Measurements from ENCODE around the gene UNC93A.
"Not testable (repeated sequence)": the region's sequence is repeated elsewhere in the genome, so short reads cannot be mapped to it uniquely, and the experiment has no call there.

The UNC93A gene

DNA sequence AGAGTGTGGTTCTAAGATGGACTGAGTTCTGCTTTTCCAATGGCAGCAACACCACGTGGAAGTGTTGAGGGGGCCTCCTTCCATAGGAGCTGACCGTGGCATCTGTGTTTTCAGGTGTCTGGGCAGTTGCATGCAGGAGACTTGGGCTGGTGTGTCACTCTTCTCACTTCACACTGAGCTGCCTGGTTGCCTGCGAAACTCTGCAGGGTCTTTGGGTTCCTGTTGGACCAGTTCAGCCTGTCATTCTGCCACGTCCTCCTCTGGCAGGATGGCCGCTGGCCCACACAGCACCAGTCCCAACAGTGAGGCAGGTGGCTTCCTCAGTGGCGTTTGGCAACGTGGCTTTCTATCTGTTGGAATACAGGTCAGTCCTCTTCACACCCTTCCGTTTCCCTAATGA, 16.1 kb upstream of the UNC93A start:
- DNase-seq (ENCODE audit: low read depth), result no peak
- no peak overlapping the region for H3K4me3 ChIP-seq (ENCODE audit: low read length)
- TF ChIP-seq, protein P1, sequence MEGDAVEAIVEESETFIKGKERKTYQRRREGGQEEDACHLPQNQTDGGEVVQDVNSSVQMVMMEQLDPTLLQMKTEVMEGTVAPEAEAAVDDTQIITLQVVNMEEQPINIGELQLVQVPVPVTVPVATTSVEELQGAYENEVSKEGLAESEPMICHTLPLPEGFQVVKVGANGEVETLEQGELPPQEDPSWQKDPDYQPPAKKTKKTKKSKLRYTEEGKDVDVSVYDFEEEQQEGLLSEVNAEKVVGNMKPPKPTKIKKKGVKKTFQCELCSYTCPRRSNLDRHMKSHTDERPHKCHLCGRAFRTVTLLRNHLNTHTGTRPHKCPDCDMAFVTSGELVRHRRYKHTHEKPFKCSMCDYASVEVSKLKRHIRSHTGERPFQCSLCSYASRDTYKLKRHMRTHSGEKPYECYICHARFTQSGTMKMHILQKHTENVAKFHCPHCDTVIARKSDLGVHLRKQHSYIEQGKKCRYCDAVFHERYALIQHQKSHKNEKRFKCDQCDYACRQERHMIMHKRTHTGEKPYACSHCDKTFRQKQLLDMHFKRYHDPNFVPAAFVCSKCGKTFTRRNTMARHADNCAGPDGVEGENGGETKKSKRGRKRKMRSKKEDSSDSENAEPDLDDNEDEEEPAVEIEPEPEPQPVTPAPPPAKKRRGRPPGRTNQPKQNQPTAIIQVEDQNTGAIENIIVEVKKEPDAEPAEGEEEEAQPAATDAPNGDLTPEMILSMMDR (IDR thresholded peaks at IDR 0.05; ENCODE audit: insufficient read depth, low read depth, low read length, missing control alignments), result no peak

DNA sequence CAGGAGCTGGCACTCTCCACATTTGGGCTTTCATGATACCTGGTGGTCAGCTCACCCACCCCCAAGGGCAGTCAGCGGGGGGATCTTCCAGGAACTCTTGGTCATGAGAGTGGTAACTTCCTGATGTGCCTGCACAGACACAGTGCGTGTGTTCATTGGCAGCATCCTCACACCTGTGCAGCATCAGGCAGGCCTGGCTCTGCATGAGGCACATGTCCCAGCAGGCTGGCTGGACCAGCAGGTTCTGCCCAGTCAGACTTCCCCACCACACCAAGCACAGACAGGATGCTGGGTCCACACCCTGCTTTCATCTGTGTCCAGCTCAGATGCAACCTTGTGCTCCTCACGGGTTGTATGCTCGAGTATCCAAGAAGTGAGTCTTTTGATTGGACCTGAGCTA, 15.7 kb upstream of the UNC93A start:
- TF ChIP-seq, protein P1 (IDR thresholded peaks at IDR 0.05; ENCODE audit: insufficient read depth, low read depth, low read length, missing control alignments), result no peak
- DNase-seq (ENCODE audit: low read depth), result peak; percentile 20
- no peak overlapping the region for H3K4me3 ChIP-seq (ENCODE audit: low read length)

DNA sequence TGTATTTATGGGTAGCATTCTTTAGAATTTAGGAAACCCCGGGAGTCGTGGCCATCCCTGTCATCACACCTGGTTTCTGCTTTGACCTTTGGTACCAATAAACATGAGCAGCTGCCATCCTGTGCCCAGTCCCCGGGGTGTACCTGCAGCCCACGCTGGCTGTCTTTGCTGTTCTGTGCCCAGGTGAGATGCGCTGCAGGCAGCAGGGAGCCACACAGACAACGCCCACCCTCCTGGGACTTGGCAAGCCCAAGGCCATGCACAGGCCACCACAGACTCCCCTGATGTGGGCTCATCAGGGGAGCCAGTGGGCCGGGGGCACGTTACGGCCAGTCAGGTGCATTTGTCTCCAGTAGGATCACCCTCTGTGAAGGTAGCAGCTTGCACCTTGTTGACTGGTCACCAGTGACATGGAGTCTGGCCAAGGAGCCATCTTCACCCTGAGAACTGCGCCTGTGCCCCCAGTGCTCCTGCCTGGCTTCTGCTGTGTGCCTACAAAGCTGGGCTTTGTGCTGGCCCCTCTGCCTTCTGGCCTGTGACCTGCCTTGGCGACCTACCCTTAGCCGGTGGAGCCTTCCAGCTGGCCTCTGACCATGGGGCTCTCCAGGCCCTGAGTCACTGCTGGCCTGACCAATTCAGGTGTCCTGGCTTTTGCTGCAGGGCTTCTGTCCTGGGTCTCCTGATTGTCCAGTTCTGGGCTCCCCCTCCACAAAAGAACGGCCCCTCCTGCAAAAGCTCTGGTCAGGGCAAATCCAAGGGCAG, 14.2 kb upstream of the UNC93A start:
- TF ChIP-seq, protein P1 (IDR thresholded peaks at IDR 0.05; ENCODE audit: insufficient read depth, low read depth, low read length, missing control alignments), result no peak
- no peak overlapping the region for H3K4me3 ChIP-seq (ENCODE audit: low read length)
- no peak for DNase-seq (ENCODE audit: low read depth)

DNA sequence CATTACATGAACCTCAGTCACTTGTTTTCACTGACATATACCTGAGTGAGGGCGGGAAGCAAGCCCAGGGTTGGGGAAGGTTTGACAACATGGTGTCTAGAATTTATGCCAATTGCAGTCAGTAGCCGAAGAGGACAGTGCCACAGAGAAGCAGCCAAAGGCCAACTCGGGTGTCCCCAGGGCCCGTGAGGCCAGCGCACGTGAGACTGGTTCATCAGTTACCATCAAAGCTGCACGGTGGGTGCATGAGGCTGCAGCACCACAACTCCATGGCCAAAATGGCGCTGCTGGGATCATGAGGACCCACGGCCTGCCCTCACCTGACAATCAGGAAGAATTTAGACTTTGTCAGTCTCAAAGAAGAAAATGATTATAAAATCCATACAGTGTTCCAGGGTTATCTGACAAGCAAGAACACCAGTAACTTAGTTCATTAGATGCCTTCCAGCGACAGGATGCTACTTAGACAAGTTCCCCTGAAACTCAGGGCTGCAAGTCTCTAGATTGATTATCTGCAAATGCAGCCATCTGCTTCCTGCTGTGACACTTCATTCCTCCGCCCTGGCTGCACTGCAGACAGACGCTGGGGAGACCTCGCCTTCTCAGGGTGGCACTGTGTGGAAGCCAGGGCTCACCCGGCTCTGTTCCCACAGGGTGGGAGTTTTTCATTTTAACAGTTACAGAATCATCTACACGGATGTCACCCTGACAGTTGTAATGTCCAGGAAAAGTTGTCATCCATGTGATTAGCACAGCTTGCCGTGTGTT, 12.8 kb upstream of the UNC93A start:
- DNase-seq (ENCODE audit: low read depth); H3K4me3 ChIP-seq (ENCODE audit: low read length): not testable (repeated sequence)

DNA sequence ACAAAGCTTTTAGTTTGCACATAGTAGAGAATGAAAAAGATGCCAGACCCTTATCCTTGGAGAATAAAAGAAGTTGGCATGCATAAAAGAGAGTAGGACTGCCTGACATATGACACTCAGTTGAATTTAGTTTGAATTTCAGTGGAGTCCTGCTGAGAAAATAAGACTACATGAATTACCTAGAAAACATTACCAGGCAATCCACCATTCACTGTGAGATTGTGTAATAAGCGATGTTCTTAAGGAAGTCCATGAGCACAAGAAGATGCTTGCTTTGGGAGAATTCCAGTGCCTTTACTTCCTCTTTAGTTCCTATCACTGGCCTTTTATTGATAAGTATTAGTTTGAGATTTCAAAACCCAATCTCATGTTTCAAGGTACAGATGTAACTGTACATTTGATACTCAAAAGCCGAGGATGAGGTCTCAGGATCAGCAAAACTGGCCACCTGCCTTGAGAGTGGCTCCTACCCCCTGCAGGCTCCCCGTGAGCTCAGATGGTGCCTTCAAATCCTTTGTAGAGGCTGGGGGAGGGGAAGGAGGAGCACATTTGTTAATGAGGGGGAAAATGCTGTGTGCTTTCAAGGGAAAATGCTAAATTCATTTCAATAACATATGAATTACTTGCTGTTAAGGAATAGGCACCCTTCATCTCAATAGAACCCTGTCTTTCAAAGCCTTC, 11.2 kb upstream of the UNC93A start:
- DNase-seq (ENCODE audit: low read depth), result no peak
- TF ChIP-seq, protein P1 (IDR thresholded peaks at IDR 0.05; ENCODE audit: insufficient read depth, low read depth, low read length, missing control alignments), result no peak

DNA sequence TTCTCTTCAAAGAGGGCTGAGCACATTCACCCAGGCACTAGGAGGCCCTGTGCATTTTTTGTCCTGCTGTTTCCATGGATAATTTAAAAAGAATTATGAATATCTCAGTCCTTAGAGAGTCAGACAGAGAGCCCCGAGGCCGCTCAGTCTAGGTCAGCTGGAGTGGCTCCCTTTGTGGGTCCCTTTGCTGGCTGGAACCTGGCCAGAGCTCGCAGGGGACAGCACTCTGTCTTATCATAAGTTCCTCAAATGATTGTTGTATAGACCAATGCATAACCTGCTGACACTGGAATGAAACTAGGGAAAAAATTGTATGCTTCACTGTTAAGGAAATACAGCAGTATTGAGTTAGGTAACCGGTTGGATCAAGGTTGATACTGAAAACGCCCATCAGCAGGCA, 10.6 kb upstream of the UNC93A start:
- not testable (repeated sequence) for DNase-seq (ENCODE audit: low read depth); H3K4me3 ChIP-seq (ENCODE audit: low read length)

More for the DNA sequence above, 11.2 kb upstream of the UNC93A start:
- no peak overlapping the region for H3K4me3 ChIP-seq (ENCODE audit: low read length)

DNA sequence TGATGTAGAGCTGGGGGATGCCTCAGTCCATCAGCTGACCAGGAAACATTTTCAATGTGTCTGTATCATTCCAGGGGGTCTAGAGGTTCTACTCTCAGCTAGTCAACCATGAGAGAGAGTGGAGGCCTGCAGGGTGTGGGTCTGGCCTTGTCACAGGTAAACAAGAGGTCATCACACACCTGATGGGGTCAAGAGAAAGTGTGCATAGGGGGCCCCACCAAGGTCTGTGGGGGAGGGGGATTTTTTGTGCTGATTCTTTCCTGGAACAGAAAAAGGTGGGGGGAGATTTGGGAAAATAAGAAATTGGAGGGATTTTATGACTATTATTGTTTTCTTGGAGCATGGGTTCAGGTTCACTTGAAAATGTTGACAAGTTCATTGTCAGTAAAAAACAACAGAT, 8.9 kb upstream of the UNC93A start:
- TF ChIP-seq, protein P1 (IDR thresholded peaks at IDR 0.05; ENCODE audit: insufficient read depth, low read depth, low read length, missing control alignments), result no peak
- no peak overlapping the region for H3K4me3 ChIP-seq (ENCODE audit: low read length)
- DNase-seq (ENCODE audit: low read depth), result no peak

DNA sequence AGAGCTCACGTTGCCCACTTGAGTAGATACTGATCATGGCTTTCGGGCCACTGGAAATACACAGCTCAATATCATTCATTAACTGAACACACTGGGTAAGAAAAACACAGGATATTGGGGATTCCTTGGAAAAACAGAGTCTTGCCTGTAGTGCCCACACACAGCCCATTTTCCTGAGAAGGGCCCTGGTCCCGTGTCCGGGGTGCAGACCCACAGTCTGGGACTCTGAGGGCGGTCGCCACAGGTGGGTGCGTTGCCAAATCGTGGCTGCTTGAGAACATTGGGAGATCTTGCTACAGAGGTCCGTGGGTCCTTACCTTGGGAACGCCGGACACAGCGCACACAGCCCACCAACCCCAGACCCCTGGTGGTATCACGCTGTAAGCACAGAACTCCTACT, 6.5 kb upstream of the UNC93A start:
- not testable (repeated sequence) for DNase-seq (ENCODE audit: low read depth); H3K4me3 ChIP-seq (ENCODE audit: low read length)

Data from epithelial cell of esophagus (primary cell).